ENCODE results near the gene ADCY7. TPM values are rescaled to one million over a fixed set of nuclear protein-coding genes. Genes with fewer than 3 reads are reported as not detected.

Gene ADCY7
- total RNA-seq, 1 donor from 2014 or later, result 78.0 TPM

- no peak overlapping the region for H3K4me3 Mint-ChIP-seq
- H3K27me3 Mint-ChIP-seq (ENCODE audit: insufficient read depth), result no peaks in the 10 kb centered on the region
- H3K4me1 Mint-ChIP-seq (ENCODE audit: low read depth), result peaks cover 19% of the 10 kb centered on the region
- peak overlapping the region; percentile 40 for H3K27ac Mint-ChIP-seq
- peaks cover 39% of the 10 kb centered on the region for H3K36me3 Mint-ChIP-seq (ENCODE audit: low read depth)
- no peak for DNase-seq (ENCODE audit: low spot score)
- intact Hi-C loops (cut with micrococcal nuclease), result no loop called here
- H3K9me3 Mint-ChIP-seq, result no peaks in the 10 kb centered on the region
Observed at GRCh38 chr16:50311891-50312501, 45.6 kb downstream of the ADCY7 start.

- Mint-ChIP-seq H3K4me3 (peak overlapping the region; percentile 65), H3K27ac (peak overlapping the region; percentile 93), H3K9me3 (no peaks in the 10 kb centered on the region), H3K36me3 (ENCODE audit: low read depth) (peaks cover 47% of the 10 kb centered on the region), H3K4me1 (ENCODE audit: low read depth) (peaks cover 25% of the 10 kb centered on the region), H3K27me3 (ENCODE audit: insufficient read depth) (no peaks in the 10 kb centered on the region)
- intact Hi-C loops (cut with micrococcal nuclease), result no loop called here
- DNase-seq (ENCODE audit: low spot score), result peak; percentile 49
Observed at GRCh38 chr16:50313596-50314478, 47.5 kb downstream of the ADCY7 start.

GRCh38 chr16:50314665-50315064, 48.3 kb downstream of the ADCY7 start:
- Mint-ChIP-seq H3K36me3 (ENCODE audit: low read depth) (peaks cover 50% of the 10 kb centered on the region), H3K27me3 (ENCODE audit: insufficient read depth) (no peaks in the 10 kb centered on the region), H3K4me3 (no peak overlapping the region), H3K4me1 (ENCODE audit: low read depth) (peaks cover 25% of the 10 kb centered on the region), H3K27ac (peak overlapping the region; percentile 57), H3K9me3 (no peaks in the 10 kb centered on the region)
- intact Hi-C loops (cut with micrococcal nuclease), result loop anchor here (5.0 kb wide), 1 partner anchor 67 kb away; no protein-coding TSS in a partner anchor
- DNase-seq (ENCODE audit: low spot score), result no peak

- H3K36me3 Mint-ChIP-seq (ENCODE audit: low read depth), result peaks cover 55% of the 10 kb centered on the region
- H3K27me3 Mint-ChIP-seq (ENCODE audit: insufficient read depth), result no peaks in the 10 kb centered on the region
- intact Hi-C loops (cut with micrococcal nuclease), result loop anchor here (5.0 kb wide), 1 partner anchor 68 kb away; no protein-coding TSS in a partner anchor
- H3K4me1 Mint-ChIP-seq (ENCODE audit: low read depth), result peaks cover 25% of the 10 kb centered on the region
- no peak overlapping the region for H3K4me3 Mint-ChIP-seq
- no peak overlapping the region for H3K27ac Mint-ChIP-seq
- no peaks in the 10 kb centered on the region for H3K9me3 Mint-ChIP-seq
- DNase-seq (ENCODE audit: low spot score), result no peak
Observed at GRCh38 chr16:50315346-50315997, 49.1 kb downstream of the ADCY7 start.

- intact Hi-C loops (cut with micrococcal nuclease), result loop anchor here (5.0 kb wide), 1 partner anchor 69 kb away; no protein-coding TSS in a partner anchor
Observed at GRCh38 chr16:50316102-50316847, 49.9 kb downstream of the ADCY7 start.

GRCh38 chr16:50316848-50317630, 50.7 kb downstream of the ADCY7 start:
- H3K4me3 Mint-ChIP-seq, result no peak overlapping the region
- no peaks in the 10 kb centered on the region for H3K9me3 Mint-ChIP-seq
- H3K4me1 Mint-ChIP-seq (ENCODE audit: low read depth), result peaks cover 29% of the 10 kb centered on the region
- peaks cover 66% of the 10 kb centered on the region for H3K36me3 Mint-ChIP-seq (ENCODE audit: low read depth)
- H3K27me3 Mint-ChIP-seq (ENCODE audit: insufficient read depth), result no peaks in the 10 kb centered on the region
- intact Hi-C loops (cut with micrococcal nuclease), result loop anchor here (5.0 kb wide), 1 partner anchor 70 kb away; no protein-coding TSS in a partner anchor
- H3K27ac Mint-ChIP-seq, result peak overlapping the region; percentile 4
- DNase-seq (ENCODE audit: low spot score), result no peak

More at GRCh38 chr16:50316102-50316847, 49.9 kb downstream of the ADCY7 start:
- H3K4me3 Mint-ChIP-seq, result no peak overlapping the region
- H3K27ac Mint-ChIP-seq, result peak overlapping the region; percentile 63
- H3K36me3 Mint-ChIP-seq (ENCODE audit: low read depth), result peaks cover 62% of the 10 kb centered on the region
- no peak for DNase-seq (ENCODE audit: low spot score)
- peaks cover 25% of the 10 kb centered on the region for H3K4me1 Mint-ChIP-seq (ENCODE audit: low read depth)
- H3K27me3 Mint-ChIP-seq (ENCODE audit: insufficient read depth), result no peaks in the 10 kb centered on the region
- no peaks in the 10 kb centered on the region for H3K9me3 Mint-ChIP-seq

GRCh38 chr16:50318796-50319578, 52.6 kb downstream of the ADCY7 start:
- intact Hi-C loops (cut with micrococcal nuclease), result loop anchor here (5.0 kb wide), 1 partner anchor 72 kb away; no protein-coding TSS in a partner anchor
- H3K9me3 Mint-ChIP-seq, result no peaks in the 10 kb centered on the region
- H3K4me1 Mint-ChIP-seq (ENCODE audit: low read depth), result peaks cover 31% of the 10 kb centered on the region
- H3K27ac Mint-ChIP-seq, result no peak overlapping the region
- H3K27me3 Mint-ChIP-seq (ENCODE audit: insufficient read depth), result no peaks in the 10 kb centered on the region
- no peak overlapping the region for H3K4me3 Mint-ChIP-seq
- peaks cover 61% of the 10 kb centered on the region for H3K36me3 Mint-ChIP-seq (ENCODE audit: low read depth)
- no peak for DNase-seq (ENCODE audit: low spot score)

- intact Hi-C loops (cut with micrococcal nuclease), result no loop called here
- no peaks in the 10 kb centered on the region for H3K9me3 Mint-ChIP-seq
- no peak overlapping the region for H3K27ac Mint-ChIP-seq
- peaks cover 65% of the 10 kb centered on the region for H3K36me3 Mint-ChIP-seq (ENCODE audit: low read depth)
- no peak for DNase-seq (ENCODE audit: low spot score)
- peaks cover 27% of the 10 kb centered on the region for H3K4me1 Mint-ChIP-seq (ENCODE audit: low read depth)
- no peaks in the 10 kb centered on the region for H3K27me3 Mint-ChIP-seq (ENCODE audit: insufficient read depth)
- no peak overlapping the region for H3K4me3 Mint-ChIP-seq
Observed at GRCh38 chr16:50320310-50320709, 54.0 kb downstream of the ADCY7 start.

GRCh38 chr16:50322333-50322732, 56.0 kb downstream of the ADCY7 start:
- DNase-seq (ENCODE audit: low spot score), result no peak
- no peak overlapping the region for H3K4me3 Mint-ChIP-seq
- intact Hi-C loops (cut with micrococcal nuclease), result no loop called here
- peaks cover 52% of the 10 kb centered on the region for H3K36me3 Mint-ChIP-seq (ENCODE audit: low read depth)
- no peaks in the 10 kb centered on the region for H3K9me3 Mint-ChIP-seq
- no peak overlapping the region for H3K27ac Mint-ChIP-seq
- no peaks in the 10 kb centered on the region for H3K27me3 Mint-ChIP-seq (ENCODE audit: insufficient read depth)
- peaks cover 34% of the 10 kb centered on the region for H3K4me1 Mint-ChIP-seq (ENCODE audit: low read depth)

- no peaks in the 10 kb centered on the region for H3K9me3 Mint-ChIP-seq
- no peaks in the 10 kb centered on the region for H3K27me3 Mint-ChIP-seq (ENCODE audit: insufficient read depth)
- no peak overlapping the region for H3K27ac Mint-ChIP-seq
- DNase-seq (ENCODE audit: low spot score), result no peak
- no peak overlapping the region for H3K4me3 Mint-ChIP-seq
- intact Hi-C loops (cut with micrococcal nuclease), result no loop called here
- H3K36me3 Mint-ChIP-seq (ENCODE audit: low read depth), result peaks cover 45% of the 10 kb centered on the region
- H3K4me1 Mint-ChIP-seq (ENCODE audit: low read depth), result peaks cover 39% of the 10 kb centered on the region
Observed at GRCh38 chr16:50323335-50324011, 57.1 kb downstream of the ADCY7 start.

- peaks cover 37% of the 10 kb centered on the region for H3K4me1 Mint-ChIP-seq (ENCODE audit: low read depth)
- peaks cover 39% of the 10 kb centered on the region for H3K36me3 Mint-ChIP-seq (ENCODE audit: low read depth)
- intact Hi-C loops (cut with micrococcal nuclease), result no loop called here
- H3K27ac Mint-ChIP-seq, result peak overlapping the region; percentile 33
- H3K4me3 Mint-ChIP-seq, result no peak overlapping the region
- no peak for DNase-seq (ENCODE audit: low spot score)
- H3K9me3 Mint-ChIP-seq, result no peaks in the 10 kb centered on the region
- no peaks in the 10 kb centered on the region for H3K27me3 Mint-ChIP-seq (ENCODE audit: insufficient read depth)
Observed at GRCh38 chr16:50324345-50324744, 58.0 kb downstream of the ADCY7 start.
